Endodermal cell (in vitro differentiated cells): ENCODE data around the gene PCDHA12. TPM values are rescaled to one million over a fixed set of nuclear protein-coding genes. Genes with fewer than 3 reads are reported as not detected.
A peak's percentile ranks its signal among the peaks of the same experiment; 100 is the strongest.

Experiments
- DNase-seq: peaks from one replicate; pipeline ENCODE4 v3.0.0-alpha.2; 2017
- H3K27ac ChIP-seq: 2 replicates; pipeline ENCODE4 v1.5.1; 2013; ENCODE audit warnings: mild to moderate bottlenecking, low read depth, low read length, moderate library complexity
- H3K27me3 ChIP-seq: 2 replicates; pipeline ENCODE4 v1.6.1; 2013; ENCODE audit warnings: mild to moderate bottlenecking, low read length, moderate library complexity; ENCODE audit not compliant: insufficient read depth, control insufficient read depth, poor library complexity, severe bottlenecking
- H3K36me3 ChIP-seq: 2 replicates; pipeline ENCODE4 v1.7.0; 2013; ENCODE audit warnings: mild to moderate bottlenecking, low read length, moderate library complexity; ENCODE audit not compliant: control insufficient read depth, insufficient read depth
- H3K4me1 ChIP-seq: one replicate; pipeline ENCODE4 v1.7.0; 2013; ENCODE audit warnings: low read length; ENCODE audit not compliant: control insufficient read depth, insufficient read depth
- H3K4me3 ChIP-seq: 2 replicates; pipeline ENCODE4 v1.5.1; 2013; ENCODE audit warnings: mild to moderate bottlenecking, low read length, moderate library complexity
- H3K9ac ChIP-seq: 2 replicates; pipeline ENCODE4 v1.6.1; 2013; ENCODE audit warnings: mild to moderate bottlenecking, low read length, moderate library complexity; ENCODE audit not compliant: poor library complexity, severe bottlenecking; ENCODE audit errors: extremely low read depth
- H3K9me3 ChIP-seq: 2 replicates; pipeline ENCODE4 v1.6.1; 2013; ENCODE audit warnings: mild to moderate bottlenecking, low read length, moderate library complexity; ENCODE audit not compliant: control insufficient read depth
- H3K27ac Mint-ChIP-seq: 2 replicates; pipeline ENCODE4 v1.8.0; 2020; ENCODE audit warnings: mixed read lengths
- H3K27me3 Mint-ChIP-seq: 2 replicates; pipeline ENCODE4 v1.8.0; 2021; ENCODE audit warnings: mild to moderate bottlenecking, mixed read lengths; ENCODE audit not compliant: insufficient read depth
- H3K36me3 Mint-ChIP-seq: 2 replicates; pipeline ENCODE4 v1.8.0; 2020; ENCODE audit warnings: low read depth, mixed read lengths
- H3K4me1 Mint-ChIP-seq: 2 replicates; pipeline ENCODE4 v1.8.0; 2020; ENCODE audit warnings: mixed read lengths
- H3K4me3 Mint-ChIP-seq: 2 replicates; pipeline ENCODE4 v1.8.0; 2020; ENCODE audit warnings: mild to moderate bottlenecking, moderate library complexity, mixed read lengths
- H3K9me3 Mint-ChIP-seq: 2 replicates; pipeline ENCODE4 v1.8.0; 2020; ENCODE audit warnings: mild to moderate bottlenecking, mixed read lengths
- CTCF ChIP-seq: fragments of 200-600 bp; sonication (generic); conservative IDR thresholded peaks from 2 replicates; pipeline ENCODE4 v1.5.0; 2021; ENCODE audit warnings: antibody characterized with exemption, mild to moderate bottlenecking
- WGBS, 2 experiments: methylation state at CpG; one replicate each; pipeline versions ENCODE4 v1.1.5 to v1.1.7; 2013; ENCODE audit warnings: missing lambda C conversion rate in 2 of 2, mixed read lengths in 1 of 2; ENCODE audit not compliant: insufficient coverage in 1 of 2, insufficient read length in 1 of 2; 5-methylcytosine and 5-hydroxymethylcytosine counted together
- total RNA-seq, 2 donors: library from RNA; stranded (reverse); fragmentation: NEBNext Ultra II Directional in 1 of 2; extraction: Animal tissue kit (Norgen Biotek cat#: 25700) in 1 of 2; gene quantifications; 2 replicates in 1 of 2; 3 replicates in 1 of 2; pipeline ENCODE4 v1.2.1, GENCODE V29; 2021

PCDHA12 gene
- total RNA-seq, 2 donors from 2014 or later = 11.2 to 13.8 TPM

DNA sequence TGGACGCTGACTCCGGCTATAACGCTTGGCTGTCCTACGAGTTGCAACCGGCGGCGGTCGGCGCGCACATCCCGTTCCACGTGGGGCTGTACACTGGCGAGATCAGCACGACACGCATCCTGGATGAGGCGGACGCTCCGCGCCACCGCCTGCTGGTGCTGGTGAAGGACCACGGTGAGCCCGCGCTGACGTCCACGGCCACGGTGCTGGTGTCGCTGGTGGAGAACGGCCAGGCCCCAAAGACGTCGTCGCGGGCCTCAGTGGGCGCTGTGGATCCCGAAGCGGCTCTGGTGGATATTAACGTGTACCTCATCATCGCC lies 2.1 kb downstream of the PCDHA12 start:
- Mint-ChIP-seq H3K4me1 (peaks cover 8% of the 10 kb centered on the region), H3K27ac (no peak overlapping the region), H3K27me3 (no peaks in the 10 kb centered on the region), H3K36me3 (peaks cover 23% of the 10 kb centered on the region), H3K9me3 (no peaks in the 10 kb centered on the region), H3K4me3 (no peak overlapping the region)
- WGBS, 2 experiments = 96 to 97% methylated on average over 26 to 37 of the region's 37 CpGs
- Histone ChIP-seq H3K27me3 (no peaks in the 10 kb centered on the region), H3K9me3 (no peaks in the 10 kb centered on the region), H3K4me3 (no peak overlapping the region), H3K36me3 (peaks cover 25% of the 10 kb centered on the region), H3K4me1 (no peaks in the 10 kb centered on the region), H3K9ac (no peak overlapping the region), H3K27ac (no peak overlapping the region)
- DNase-seq = no peak
- no peak for TF ChIP-seq CTCF

- H3K27ac Mint-ChIP-seq = no peak within 1 kb of the TSS
- peaks cover 23% of the 10 kb centered on the region for H3K36me3 Mint-ChIP-seq
- peaks cover 16% of the 10 kb centered on the region for H3K36me3 ChIP-seq
- peaks cover 4% of the 10 kb centered on the region for H3K9me3 ChIP-seq
- peak; percentile 62 for TF ChIP-seq CTCF
- no peaks in the 10 kb centered on the region for H3K27me3 Mint-ChIP-seq
- DNase-seq = peak; percentile 64
- no peak within 1 kb of the TSS for H3K27ac ChIP-seq
- H3K4me1 Mint-ChIP-seq = no peaks in the 10 kb centered on the region
- peaks cover 5% of the 10 kb centered on the region for H3K9me3 Mint-ChIP-seq
- no peak within 1 kb of the TSS for H3K9ac ChIP-seq
- H3K4me3 ChIP-seq = peak within 1 kb of the TSS; percentile 40
- H3K4me1 ChIP-seq = no peaks in the 10 kb centered on the region
- peak within 1 kb of the TSS; percentile 41 for H3K4me3 Mint-ChIP-seq
- no peaks in the 10 kb centered on the region for H3K27me3 ChIP-seq
- 76 to 85% methylated on average over 17 to 29 of the region's 35 CpGs for WGBS, 2 experiments
Observed at GRCh38 chr5:140881889-140882590, 6.9 kb downstream of the PCDHA12 start, which contains the start of gene PCDHA13. TSS of gene PCDHA13 (plus strand) at chr5:140882124. CDS start at chr5:140882269, 145 bp downstream.

- Mint-ChIP-seq H3K9me3 (peaks cover 5% of the 10 kb centered on the region), H3K4me1 (no peaks in the 10 kb centered on the region), H3K4me3 (peak overlapping the region; percentile 41), H3K36me3 (peaks cover 22% of the 10 kb centered on the region), H3K27ac (no peak overlapping the region), H3K27me3 (no peaks in the 10 kb centered on the region)
- DNase-seq = peak; percentile 80
- Histone ChIP-seq H3K36me3 (peaks cover 16% of the 10 kb centered on the region), H3K9ac (no peak overlapping the region), H3K4me1 (no peaks in the 10 kb centered on the region), H3K27me3 (no peaks in the 10 kb centered on the region), H3K4me3 (peak overlapping the region; percentile 40), H3K27ac (no peak overlapping the region), H3K9me3 (peaks cover 4% of the 10 kb centered on the region)
- 78 to 83% methylated on average over 5 to 12 of the region's 12 CpGs for WGBS, 2 experiments
- peak; percentile 70 for TF ChIP-seq CTCF
Observed at GRCh38 chr5:140882591-140882899, 7.4 kb downstream of the PCDHA12 start.
